Measurements from ENCODE around the gene LTBP2. TPM values are rescaled to one million over a fixed set of nuclear protein-coding genes. Genes with fewer than 3 reads are reported as not detected.

The LTBP2 gene
- polyA plus RNA-seq (2013, experiment 1 of 4) = 1.9 TPM
- polyA plus RNA-seq (2013, experiment 2 of 4) = 2.0 TPM
- polyA plus RNA-seq (2013, experiment 3 of 4) = 1.8 TPM
- polyA plus RNA-seq (2013, experiment 4 of 4) = 2.1 TPM

- H3K4me1 ChIP-seq (ENCODE audit: control insufficient read depth, insufficient read depth, low read length) = peaks cover 4% of the 10 kb centered on the region
- H3K9me3 ChIP-seq (ENCODE audit: control insufficient read depth, low read length) = no peaks in the 10 kb centered on the region
- H3K36me3 ChIP-seq (ENCODE audit: control insufficient read depth, insufficient read depth, low read length) = no peaks in the 10 kb centered on the region
- peak within 1 kb of the TSS; percentile 44 for H3K4me3 ChIP-seq (ENCODE audit: insufficient read depth, low read depth, low read length)
- H3K27ac ChIP-seq (ENCODE audit: insufficient read depth, low read depth, low read length, poor library complexity, severe bottlenecking) = no peak within 1 kb of the TSS
- 2% methylated on average over 70 of the region's 70 CpGs for WGBS, 2 experiments
- peaks cover 39% of the 10 kb centered on the region for H3K27me3 ChIP-seq (ENCODE audit: control insufficient read depth, insufficient read depth, low read length, poor library complexity, severe bottlenecking)
Measured at GRCh38 chr14:74611650-74612349, at the start of gene LTBP2. TSS of gene LTBP2 (minus strand) at chr14:74612237. CDS start at chr14:74611944, 293 bp downstream.

GRCh38 chr14:74660863-74661262, 48.8 kb upstream of the LTBP2 start:
- Histone ChIP-seq H3K4me3 (ENCODE audit: insufficient read depth, low read depth, low read length) (no peak overlapping the region), H3K4me1 (ENCODE audit: control insufficient read depth, insufficient read depth, low read length) (no peaks in the 10 kb centered on the region), H3K9me3 (ENCODE audit: control insufficient read depth, low read length) (no peaks in the 10 kb centered on the region), H3K27me3 (ENCODE audit: control insufficient read depth, insufficient read depth, low read length, poor library complexity, severe bottlenecking) (no peaks in the 10 kb centered on the region), H3K27ac (ENCODE audit: insufficient read depth, low read depth, low read length, poor library complexity, severe bottlenecking) (no peak overlapping the region), H3K36me3 (ENCODE audit: control insufficient read depth, insufficient read depth, low read length) (peaks cover 26% of the 10 kb centered on the region)
- 91 to 92% methylated on average over 4 to 5 of the region's 5 CpGs for WGBS, 2 experiments

GRCh38 chr14:74660167-74660566, 48.1 kb upstream of the LTBP2 start:
- H3K9me3 ChIP-seq (ENCODE audit: control insufficient read depth, low read length) = no peaks in the 10 kb centered on the region
- H3K27me3 ChIP-seq (ENCODE audit: control insufficient read depth, insufficient read depth, low read length, poor library complexity, severe bottlenecking) = no peaks in the 10 kb centered on the region
- peaks cover 26% of the 10 kb centered on the region for H3K36me3 ChIP-seq (ENCODE audit: control insufficient read depth, insufficient read depth, low read length)
- no peak overlapping the region for H3K4me3 ChIP-seq (ENCODE audit: insufficient read depth, low read depth, low read length)
- no peak overlapping the region for H3K27ac ChIP-seq (ENCODE audit: insufficient read depth, low read depth, low read length, poor library complexity, severe bottlenecking)
- H3K4me1 ChIP-seq (ENCODE audit: control insufficient read depth, insufficient read depth, low read length) = no peaks in the 10 kb centered on the region
- 96 to 100% methylated on average over 3 of the region's 3 CpGs for WGBS, 2 experiments

- Histone ChIP-seq H3K4me3 (ENCODE audit: insufficient read depth, low read depth, low read length) (no peak overlapping the region), H3K4me1 (ENCODE audit: control insufficient read depth, insufficient read depth, low read length) (no peaks in the 10 kb centered on the region), H3K9me3 (ENCODE audit: control insufficient read depth, low read length) (no peaks in the 10 kb centered on the region), H3K27ac (ENCODE audit: insufficient read depth, low read depth, low read length, poor library complexity, severe bottlenecking) (no peak overlapping the region), H3K27me3 (ENCODE audit: control insufficient read depth, insufficient read depth, low read length, poor library complexity, severe bottlenecking) (no peaks in the 10 kb centered on the region), H3K36me3 (ENCODE audit: control insufficient read depth, insufficient read depth, low read length) (peaks cover 18% of the 10 kb centered on the region)
- 88% methylated on average over 1 of the region's 1 CpG; no CpG with 5 or more reads in 1 of the 2 experiments for WGBS, 2 experiments
Measured at GRCh38 chr14:74658535-74659131, 46.6 kb upstream of the LTBP2 start.

DNA sequence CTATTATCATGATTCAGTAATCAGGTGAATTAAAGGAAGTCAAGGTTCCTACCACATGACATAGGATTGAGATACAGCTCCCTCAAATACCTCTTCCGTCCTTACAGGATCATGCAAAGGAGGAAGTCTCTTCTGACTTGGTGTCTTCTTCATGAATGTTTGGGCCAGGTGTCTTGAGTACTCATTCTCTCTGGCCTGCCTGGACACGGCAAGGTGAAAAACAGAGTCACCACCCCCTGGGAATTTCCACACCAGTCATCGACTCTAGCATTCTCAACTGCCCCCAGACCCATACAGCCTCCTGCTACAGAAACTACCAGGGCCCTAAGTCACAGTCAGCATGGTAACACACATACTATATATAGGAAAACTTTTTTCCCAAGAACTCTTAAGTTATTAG, 44.9 kb upstream of the LTBP2 start:
- H3K27ac ChIP-seq (ENCODE audit: insufficient read depth, low read depth, low read length, poor library complexity, severe bottlenecking) = no peak overlapping the region
- WGBS, 2 experiments = 94 to 96% methylated on average over 3 of the region's 3 CpGs
- H3K4me1 ChIP-seq (ENCODE audit: control insufficient read depth, insufficient read depth, low read length) = no peaks in the 10 kb centered on the region

GRCh38 chr14:74655599-74656395, 43.8 kb upstream of the LTBP2 start:
- H3K27me3 ChIP-seq (ENCODE audit: control insufficient read depth, insufficient read depth, low read length, poor library complexity, severe bottlenecking) = no peaks in the 10 kb centered on the region
- H3K9me3 ChIP-seq (ENCODE audit: control insufficient read depth, low read length) = no peaks in the 10 kb centered on the region
- H3K27ac ChIP-seq (ENCODE audit: insufficient read depth, low read depth, low read length, poor library complexity, severe bottlenecking) = peak overlapping the region; percentile 9
- H3K4me1 ChIP-seq (ENCODE audit: control insufficient read depth, insufficient read depth, low read length) = no peaks in the 10 kb centered on the region
- 91 to 95% methylated on average over 2 of the region's 2 CpGs for WGBS, 2 experiments
- H3K36me3 ChIP-seq (ENCODE audit: control insufficient read depth, insufficient read depth, low read length) = no peaks in the 10 kb centered on the region
- H3K4me3 ChIP-seq (ENCODE audit: insufficient read depth, low read depth, low read length) = no peak overlapping the region

More for the DNA sequence above, 44.9 kb upstream of the LTBP2 start:
- H3K9me3 ChIP-seq (ENCODE audit: control insufficient read depth, low read length) = no peaks in the 10 kb centered on the region
- peaks cover 1% of the 10 kb centered on the region for H3K36me3 ChIP-seq (ENCODE audit: control insufficient read depth, insufficient read depth, low read length)
- H3K27me3 ChIP-seq (ENCODE audit: control insufficient read depth, insufficient read depth, low read length, poor library complexity, severe bottlenecking) = no peaks in the 10 kb centered on the region
- H3K4me3 ChIP-seq (ENCODE audit: insufficient read depth, low read depth, low read length) = no peak overlapping the region

DNA sequence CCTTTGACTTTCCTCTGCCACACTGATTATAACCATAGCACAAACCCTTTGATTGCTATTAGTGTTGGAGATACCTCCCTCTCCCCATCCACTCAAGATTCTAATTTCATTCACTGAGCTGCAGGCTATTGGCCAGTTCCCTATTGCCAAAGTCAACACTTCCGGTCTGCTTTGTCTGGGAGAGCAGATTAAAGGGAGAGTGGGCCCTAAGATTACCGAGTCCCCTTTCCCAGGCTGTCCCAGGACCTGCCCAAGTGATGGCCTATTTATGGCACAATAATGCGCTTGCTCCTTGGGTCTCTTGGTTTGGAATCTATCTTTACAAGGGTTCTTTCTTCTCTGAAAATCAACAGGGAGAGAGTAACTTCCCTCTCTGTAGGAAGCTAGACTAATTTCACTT, 42.9 kb upstream of the LTBP2 start:
- H3K27me3 ChIP-seq (ENCODE audit: control insufficient read depth, insufficient read depth, low read length, poor library complexity, severe bottlenecking) = no peaks in the 10 kb centered on the region
- no peaks in the 10 kb centered on the region for H3K9me3 ChIP-seq (ENCODE audit: control insufficient read depth, low read length)
- WGBS, 2 experiments = 91 to 97% methylated on average over 3 of the region's 3 CpGs

DNA sequence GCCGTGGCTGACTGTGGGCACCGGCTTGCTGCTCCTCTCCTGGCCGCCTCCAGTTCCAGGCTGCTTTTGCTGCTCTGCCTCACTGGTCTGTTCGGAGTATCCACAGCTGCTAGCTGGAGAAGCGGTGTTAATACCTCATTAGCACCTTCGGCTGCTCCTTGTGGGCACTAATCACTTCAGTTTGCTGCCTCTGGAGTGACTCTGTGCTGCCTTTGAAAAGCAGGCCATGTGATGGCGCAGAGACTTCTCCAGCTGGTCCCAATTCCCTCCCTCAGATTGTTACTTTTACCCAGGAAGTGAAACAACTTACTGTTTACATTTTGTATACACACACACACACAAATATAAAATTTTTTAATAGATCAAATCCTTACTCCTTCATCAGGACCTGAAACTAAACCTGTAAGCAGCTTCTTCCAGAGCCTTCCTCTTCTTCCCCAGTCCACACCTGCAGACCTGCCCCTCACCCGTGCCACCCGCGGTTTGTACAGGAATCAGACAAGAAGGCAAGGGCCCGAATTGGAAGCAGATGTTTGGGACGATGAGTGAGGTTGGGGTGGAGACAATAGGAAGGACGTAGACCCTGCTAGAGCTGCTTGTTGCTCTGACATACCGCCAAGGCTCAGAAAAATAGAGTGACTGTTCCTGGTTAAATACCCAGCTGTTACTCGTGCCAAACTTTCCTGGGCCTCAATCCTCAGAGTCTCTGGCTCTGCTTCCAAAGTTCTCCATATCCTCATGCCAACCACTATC, 41.5 kb upstream of the LTBP2 start:
- H3K36me3 ChIP-seq (ENCODE audit: control insufficient read depth, insufficient read depth, low read length) = no peaks in the 10 kb centered on the region
- 90 to 92% methylated on average over 15 of the region's 15 CpGs for WGBS, 2 experiments
- no peaks in the 10 kb centered on the region for H3K27me3 ChIP-seq (ENCODE audit: control insufficient read depth, insufficient read depth, low read length, poor library complexity, severe bottlenecking)
- no peaks in the 10 kb centered on the region for H3K4me1 ChIP-seq (ENCODE audit: control insufficient read depth, insufficient read depth, low read length)
- no peaks in the 10 kb centered on the region for H3K9me3 ChIP-seq (ENCODE audit: control insufficient read depth, low read length)
- H3K27ac ChIP-seq (ENCODE audit: insufficient read depth, low read depth, low read length, poor library complexity, severe bottlenecking) = no peak overlapping the region
- H3K4me3 ChIP-seq (ENCODE audit: insufficient read depth, low read depth, low read length) = no peak overlapping the region

More for the DNA sequence above, 42.9 kb upstream of the LTBP2 start:
- Histone ChIP-seq H3K4me3 (ENCODE audit: insufficient read depth, low read depth, low read length) (no peak overlapping the region), H3K27ac (ENCODE audit: insufficient read depth, low read depth, low read length, poor library complexity, severe bottlenecking) (no peak overlapping the region), H3K36me3 (ENCODE audit: control insufficient read depth, insufficient read depth, low read length) (no peaks in the 10 kb centered on the region), H3K4me1 (ENCODE audit: control insufficient read depth, insufficient read depth, low read length) (no peaks in the 10 kb centered on the region)

DNA sequence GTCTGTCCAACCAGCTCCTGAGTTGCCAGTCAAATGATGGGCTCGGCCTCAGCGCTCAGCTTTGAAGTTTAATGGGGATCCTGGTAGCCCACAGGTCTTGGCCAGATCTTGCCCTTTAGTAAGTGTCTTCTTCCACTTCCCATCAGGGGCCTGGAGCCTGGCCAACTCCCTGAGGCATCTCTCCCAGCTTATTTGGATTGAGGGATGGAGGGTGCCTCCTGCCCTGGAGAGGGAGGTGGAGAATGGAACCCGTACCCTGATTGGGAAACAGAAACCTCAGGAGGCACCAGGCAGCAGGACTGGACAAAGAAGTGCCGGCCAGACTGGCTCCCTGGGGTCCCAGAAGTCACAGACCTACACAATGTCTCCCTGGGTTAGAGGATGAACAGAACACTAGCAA, 40.5 kb upstream of the LTBP2 start:
- Histone ChIP-seq H3K36me3 (ENCODE audit: control insufficient read depth, insufficient read depth, low read length) (no peaks in the 10 kb centered on the region), H3K27ac (ENCODE audit: insufficient read depth, low read depth, low read length, poor library complexity, severe bottlenecking) (no peak overlapping the region), H3K4me3 (ENCODE audit: insufficient read depth, low read depth, low read length) (no peak overlapping the region), H3K27me3 (ENCODE audit: control insufficient read depth, insufficient read depth, low read length, poor library complexity, severe bottlenecking) (no peaks in the 10 kb centered on the region), H3K9me3 (ENCODE audit: control insufficient read depth, low read length) (no peaks in the 10 kb centered on the region), H3K4me1 (ENCODE audit: control insufficient read depth, insufficient read depth, low read length) (peaks cover 3% of the 10 kb centered on the region)
- 78% methylated on average over 4 of the region's 4 CpGs for WGBS, 2 experiments

All from ectodermal cell (in vitro differentiated cells).